Stimulated activated CD4-positive, alpha-beta T cell treated with anti-CD3 and anti-CD28 coated beads, TNF-alpha, amount 100 ng/mL, for 1 hour (primary cell): ENCODE results near the gene GALNT12.

Experiments used
- DNase-seq, 3 donors: peaks; one replicate each; pipeline ENCODE4 v3.0.0-alpha.2; 2020; ENCODE audit warnings: low read depth in 3 of 3, low spot score in 1 of 3

GALNT12 gene

DNA sequence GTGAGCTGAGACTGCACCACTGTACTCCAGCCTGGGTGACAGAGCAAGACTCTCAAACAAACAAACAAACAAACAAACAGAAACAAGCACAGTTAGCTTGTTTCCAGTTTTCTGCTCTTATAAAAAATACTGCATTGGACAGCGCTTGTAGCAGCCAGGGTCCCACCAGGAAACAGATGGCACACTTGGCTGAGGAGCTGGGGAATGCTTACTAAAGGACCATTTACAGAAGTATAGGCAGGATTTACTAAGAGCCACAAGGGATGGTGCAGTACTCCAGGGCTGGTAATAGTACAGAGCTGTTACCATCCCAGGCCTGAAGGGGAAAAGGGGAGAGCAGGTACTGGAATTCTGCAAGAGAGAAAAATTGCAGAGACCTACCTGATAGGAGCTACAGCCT lies 5.9 kb upstream of the GALNT12 start:
- no peak for DNase-seq

DNA sequence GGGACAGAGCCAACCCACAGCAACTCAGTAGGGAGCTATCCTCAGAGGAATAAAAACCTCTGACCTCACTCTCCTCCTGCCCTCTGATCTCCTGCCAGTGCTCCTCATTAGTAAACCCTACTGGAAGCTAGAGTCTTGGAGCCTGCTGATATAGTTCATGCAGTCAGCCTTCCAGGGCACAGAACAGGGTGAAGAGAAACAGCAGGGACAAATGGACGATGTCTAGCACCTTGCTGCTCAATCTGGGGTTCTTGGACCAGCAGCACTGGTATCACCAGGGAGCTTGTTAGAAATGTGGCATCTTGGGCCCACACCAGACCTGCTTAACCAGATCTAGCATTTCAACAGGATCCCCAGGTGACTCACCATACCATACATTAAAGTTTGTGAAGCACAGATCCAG lies 5.5 kb upstream of the GALNT12 start:
- DNase-seq: no peak

DNA sequence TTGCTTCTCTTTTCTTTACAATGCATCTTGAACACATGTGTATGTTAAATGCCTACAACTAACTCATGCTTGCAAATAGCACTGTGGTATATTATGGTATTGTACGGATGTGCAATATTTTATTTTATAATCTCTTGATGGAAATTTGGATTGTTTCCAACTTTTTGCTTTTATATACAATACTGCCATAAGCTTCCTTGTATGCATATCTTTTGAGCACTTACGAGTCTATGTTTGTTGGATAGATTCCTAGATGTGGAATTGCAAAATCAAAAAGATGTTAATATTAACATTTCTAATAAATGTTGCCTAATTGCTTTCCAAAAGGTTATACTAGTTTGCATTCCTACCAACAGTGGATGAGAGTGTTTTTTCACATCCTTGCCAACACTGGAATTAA lies 3.4 kb upstream of the GALNT12 start:
- DNase-seq: no peak

DNA sequence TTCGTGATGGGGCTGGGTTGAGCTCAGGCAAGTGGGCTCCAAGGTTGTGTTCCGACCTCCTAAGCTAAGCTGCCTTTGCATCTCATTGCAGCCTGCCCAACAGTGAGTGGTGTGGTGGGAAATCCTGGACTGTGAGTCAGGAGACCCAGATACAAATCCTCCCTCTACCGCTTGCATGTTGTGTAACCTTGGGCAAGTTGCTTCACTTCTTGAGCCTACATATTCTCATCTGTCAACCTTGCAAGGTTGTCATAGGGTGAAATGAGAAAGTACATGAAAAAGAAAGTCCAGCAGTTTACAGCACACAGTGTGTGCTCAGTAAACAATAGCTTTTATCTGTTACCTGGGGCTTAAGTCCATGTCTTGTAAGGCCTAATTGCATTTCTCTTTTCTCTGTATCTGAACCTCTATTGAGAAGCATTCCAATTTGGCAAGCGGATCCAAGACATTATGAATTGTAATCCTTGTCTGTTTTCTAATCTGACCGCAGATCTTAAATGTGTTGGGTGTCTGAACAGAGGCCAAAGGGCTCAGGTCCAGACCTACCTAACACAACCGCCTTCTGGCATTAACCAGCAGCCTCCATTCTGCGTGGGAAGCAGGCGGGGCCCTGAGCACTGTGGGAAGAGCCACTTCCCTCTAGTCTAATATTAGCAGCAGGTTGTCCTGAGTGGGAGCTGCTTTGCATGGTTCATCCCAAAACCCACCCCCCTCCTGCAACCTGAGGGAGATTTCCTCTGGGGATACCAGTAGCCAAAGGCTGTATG lies 1.8 kb upstream of the GALNT12 start:
- DNase-seq: no peak

DNA sequence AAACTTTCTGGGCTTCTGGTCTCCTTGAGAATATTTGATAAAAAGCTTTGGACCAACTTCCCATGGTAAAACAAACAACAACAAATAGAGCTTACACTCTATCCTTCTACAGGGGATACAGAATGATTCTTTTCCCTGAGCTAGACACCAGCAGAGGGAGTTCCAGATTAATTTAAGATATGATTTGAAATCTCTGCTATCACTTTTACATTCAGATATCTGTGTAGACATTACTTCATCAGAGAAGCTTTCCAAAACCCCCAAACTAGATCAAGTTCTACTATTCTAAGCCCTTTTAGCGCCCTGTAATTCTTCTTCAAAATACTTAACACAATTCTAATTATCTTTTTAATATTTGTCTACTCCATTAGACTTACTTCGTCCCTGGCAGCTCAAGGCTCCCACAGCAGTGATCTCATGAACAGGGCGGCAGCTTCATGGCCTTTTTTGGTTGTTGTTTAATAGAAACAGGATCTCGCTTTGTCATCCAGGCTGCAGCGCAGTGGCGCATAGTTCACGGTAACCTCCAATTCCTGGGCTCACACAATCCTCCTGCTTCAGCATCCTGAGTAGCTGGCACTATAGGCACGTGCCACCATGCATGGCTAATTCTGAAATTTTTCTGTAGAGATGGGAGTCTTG lies 955 bp upstream of the GALNT12 start:
- DNase-seq: no peak

DNA sequence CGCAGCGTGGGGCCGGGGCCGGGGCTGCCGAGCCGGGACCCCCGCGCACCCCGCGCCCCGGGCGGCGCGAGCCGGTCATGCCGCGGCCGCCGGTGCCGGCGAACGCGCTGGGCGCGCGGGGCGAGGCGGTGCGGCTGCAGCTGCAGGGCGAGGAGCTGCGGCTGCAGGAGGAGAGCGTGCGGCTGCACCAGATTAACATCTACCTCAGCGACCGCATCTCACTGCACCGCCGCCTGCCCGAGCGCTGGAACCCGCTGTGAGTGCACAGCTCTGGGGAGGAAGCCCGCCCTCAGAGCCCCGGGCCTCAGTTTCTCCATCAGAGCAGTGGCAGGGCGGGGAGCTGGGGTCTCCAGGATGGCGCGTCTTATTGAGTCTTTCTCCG lies 335 bp downstream of the GALNT12 start:
- no peak for DNase-seq

DNA sequence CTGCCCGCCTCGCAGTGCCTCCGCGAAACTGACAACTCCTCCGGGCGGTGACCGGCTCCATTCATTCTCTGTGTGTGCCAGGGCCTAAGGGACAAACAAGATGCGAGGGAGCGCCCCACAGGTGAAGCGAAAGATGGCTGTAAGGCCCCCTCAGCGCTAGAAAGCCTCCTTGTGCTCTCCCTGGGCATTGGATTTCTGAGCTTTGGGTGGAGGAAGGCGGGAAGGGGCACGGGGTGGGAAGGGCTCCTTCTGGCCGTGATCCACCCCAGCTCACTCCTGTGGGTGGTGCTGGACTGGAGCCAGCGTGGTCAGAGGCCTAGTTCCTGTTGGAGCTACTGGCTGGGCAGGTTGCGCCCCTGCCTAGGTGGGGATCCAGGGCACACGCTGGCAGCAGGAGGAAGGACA lies 943 bp downstream of the GALNT12 start:
- no peak for DNase-seq

DNA sequence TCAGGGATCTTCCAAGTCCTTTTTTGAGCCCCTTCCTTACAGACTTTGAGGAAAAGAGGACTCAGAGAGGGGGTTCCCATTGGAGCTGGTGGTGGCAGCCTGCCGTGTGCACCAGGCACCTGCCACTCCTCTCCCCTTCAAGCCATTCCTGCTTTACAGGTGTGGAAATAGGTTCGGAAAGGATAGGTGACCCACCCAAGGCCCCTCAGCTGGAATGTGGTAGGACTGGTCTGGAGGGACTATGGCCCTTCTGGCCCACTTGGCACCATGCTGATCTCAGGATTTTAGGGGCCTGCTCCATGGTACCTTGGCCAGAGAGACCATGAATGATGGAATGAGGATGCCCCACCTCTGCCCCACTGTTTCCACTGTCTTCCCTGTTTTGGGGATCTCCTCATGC lies 1.4 kb downstream of the GALNT12 start:
- DNase-seq: no peak

DNA sequence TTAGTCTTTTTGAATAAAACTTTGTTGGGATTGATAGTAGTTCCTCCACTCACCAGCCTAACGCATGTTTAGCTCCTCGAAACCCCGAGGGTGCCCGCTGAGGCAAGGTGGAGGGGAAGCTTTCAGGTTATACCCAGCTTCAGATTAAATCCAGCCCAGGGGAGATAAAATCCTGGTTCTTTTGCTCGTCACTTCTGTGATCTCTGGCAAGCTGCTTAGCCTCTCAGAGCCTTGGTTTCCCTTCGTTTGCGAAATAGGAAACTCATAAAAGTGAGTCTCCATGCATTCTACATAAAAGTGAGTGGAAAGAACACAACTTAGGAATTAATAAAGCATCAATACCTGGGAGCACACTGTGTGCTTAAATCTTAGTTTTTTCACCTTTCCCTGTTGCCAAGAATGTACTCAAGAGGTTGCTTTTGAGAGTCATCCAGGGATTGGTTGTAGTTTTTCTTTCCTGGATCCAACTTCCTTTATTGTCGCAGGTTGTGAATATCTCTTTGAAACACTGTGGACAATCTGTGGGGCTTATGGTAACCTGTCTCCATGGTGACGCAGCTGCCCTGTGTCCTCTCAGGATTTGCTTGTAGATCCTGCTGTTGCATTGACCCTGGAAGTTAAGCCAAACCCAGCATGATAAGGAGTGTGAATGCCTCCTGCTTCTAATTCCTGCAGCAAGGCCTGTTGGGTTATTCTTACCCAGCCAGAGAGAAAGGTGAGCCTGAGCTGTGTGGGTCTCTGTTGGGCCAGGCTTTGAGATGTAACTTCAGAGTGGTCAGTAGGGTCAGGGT lies 2.0 kb downstream of the GALNT12 start:
- no peak for DNase-seq

DNA sequence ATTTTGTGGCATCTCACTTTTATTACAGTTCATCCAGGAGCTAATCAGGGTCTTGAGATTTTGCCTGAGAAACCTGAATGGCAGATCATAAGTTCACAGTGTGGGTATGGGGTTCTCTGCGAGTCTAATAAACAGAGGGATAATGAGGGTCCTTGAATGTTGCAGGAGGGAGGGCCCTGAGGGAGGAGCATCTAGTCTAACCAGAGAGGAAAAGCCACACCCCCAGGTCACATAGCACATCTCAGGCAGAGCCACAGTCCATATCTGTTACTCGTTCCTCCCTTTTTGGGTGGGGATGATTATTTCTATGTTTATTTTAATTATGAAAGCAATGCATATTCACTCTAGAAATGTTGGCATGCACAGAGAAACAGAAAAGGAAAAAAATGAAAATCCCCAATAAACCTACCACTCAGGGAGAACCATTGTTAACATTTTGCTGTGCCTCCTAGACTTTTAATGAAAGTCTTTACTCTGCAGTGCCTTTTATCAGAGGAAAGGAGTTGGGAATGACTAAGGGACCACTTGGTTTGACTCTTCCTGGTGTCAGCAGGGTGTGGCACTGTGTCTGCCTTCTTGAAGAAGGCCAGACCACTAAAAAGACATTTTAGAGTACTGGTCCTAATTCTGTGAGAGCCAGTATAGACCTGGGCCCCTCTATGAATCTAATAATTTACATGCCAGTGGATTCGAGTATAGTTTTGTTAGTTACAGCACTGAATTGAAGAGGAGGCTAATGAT lies 2.8 kb downstream of the GALNT12 start:
- no peak for DNase-seq

DNA sequence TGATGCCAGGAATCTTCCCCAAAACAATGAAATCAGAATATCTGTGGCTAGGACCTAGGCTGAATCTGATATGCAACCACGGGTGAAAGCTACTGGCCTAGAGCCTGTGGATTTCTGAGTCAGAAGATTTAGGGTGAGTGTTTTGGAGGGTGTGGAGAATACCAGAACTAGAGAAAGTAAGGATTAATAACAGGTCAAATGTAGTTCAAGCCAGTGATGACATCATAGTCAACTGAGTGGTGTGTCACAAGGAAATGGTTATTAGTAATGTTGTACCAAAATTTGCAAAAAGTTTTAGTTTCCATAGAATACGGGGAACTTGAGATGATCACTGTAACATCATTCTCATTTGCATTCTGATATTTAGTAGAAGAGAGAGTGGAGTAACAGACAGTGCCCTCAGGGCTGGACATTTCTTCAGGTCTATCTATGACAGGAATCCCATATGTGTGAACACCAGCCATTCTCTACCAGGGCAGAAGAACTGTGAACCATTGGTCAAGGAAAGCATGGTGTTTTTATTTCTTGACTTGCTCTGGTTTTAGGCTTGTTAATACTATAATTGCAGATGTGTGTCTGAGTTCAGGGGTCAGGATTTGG lies 3.7 kb downstream of the GALNT12 start:
- no peak for DNase-seq

DNA sequence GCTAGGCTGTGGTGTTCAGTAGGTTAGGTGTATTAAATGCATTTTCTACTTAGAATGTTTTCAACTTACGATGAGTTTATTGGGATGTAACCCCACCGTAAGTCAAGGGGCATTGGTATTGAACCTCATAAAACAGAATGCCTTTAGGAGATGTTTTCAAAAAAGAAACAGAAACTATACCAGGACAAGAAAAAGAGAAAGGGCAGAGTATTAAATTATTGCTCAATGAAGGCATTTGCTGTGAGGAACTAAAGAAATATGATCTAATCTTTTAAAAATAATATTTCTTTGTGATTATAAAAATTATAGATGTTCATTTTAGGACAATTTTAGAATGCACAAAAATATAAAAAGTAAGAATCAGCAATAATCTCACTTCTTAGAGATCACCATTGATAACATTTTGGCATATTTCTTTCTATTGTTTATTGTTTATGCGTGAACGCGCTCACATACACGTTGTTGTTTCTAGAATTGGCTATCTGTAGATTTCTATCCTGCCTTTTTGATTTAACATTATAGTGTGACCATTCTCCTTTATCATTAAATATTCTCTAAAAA lies 8.0 kb downstream of the GALNT12 start:
- no peak for DNase-seq

DNA sequence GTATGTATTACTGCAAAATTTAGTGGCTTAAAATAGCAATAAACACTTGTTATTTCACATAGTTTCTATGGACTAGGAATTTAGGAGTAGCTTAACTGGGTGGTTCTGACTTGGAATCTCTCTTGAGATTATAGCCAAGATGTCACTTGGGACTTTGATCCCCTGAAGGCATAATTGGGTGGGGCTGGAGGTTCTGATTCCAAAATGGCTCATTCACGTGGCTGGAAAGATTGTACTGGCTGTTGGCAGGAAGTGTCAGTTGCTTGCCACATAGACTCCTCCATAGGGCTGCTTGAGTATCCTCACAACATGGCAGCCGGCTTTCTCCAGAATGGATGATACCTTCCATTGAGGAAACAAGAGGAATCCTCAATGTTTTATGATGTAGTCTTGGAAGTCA lies 11.3 kb downstream of the GALNT12 start:
- DNase-seq: no peak

DNA sequence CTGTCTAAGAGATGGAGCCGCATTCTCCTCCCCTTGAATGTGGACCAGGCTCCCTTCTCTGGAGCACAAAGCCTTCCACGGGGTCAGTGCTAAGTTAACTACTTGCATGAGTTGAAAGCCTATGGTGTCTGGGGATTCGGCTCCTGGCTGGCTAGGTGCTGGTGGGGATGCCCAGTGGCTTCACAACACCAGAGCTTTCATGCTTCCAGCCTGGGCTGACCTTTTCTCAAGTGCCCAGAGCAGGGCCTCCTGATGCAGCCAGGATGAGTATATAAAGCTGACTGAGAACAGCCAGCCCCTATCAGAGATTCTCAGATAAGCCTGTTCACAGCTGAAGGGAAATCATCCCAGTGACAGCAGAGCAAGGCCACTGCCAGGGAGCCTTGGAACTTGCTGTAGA lies 11.8 kb downstream of the GALNT12 start:
- DNase-seq: no peak

DNA sequence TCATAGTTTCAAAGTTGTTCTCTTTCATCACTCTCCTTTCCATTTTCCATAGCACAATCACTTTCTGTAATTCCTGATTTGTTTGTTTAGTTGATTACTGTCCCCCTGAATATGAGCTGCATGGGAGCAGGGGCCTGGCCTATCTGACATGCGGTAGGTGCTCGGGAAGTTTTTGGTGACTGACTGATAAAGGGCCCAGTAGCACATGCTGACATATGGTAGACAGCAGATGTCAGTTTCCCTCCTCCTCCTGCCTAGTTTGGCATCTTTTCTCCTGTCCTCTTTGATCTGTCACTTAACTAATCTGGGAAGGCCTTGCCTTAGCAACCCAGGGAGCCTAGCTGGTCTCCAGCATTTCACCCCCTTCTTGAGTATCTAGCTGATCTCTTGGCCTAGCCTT lies 14.4 kb downstream of the GALNT12 start:
- DNase-seq: no peak

DNA sequence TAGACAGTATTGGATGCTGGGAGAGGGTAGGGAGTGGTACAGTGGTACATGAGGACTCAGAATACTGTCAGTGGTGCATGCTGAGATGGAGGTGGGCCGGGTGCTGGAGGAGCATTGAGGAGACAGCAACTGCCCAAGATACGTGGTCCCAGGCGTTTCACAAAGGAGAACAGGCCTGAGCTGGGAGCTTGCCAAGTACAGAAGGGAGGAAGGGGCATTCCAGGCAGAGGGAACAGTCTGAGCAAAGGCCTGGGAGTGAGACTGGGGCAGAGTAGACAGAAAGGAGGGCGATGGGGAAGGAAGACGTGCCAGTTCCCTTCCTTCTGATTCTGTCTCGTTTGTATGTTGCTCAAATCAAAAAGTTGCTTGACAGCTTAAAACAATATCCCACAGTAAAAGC lies 15.2 kb downstream of the GALNT12 start:
- no peak for DNase-seq

DNA sequence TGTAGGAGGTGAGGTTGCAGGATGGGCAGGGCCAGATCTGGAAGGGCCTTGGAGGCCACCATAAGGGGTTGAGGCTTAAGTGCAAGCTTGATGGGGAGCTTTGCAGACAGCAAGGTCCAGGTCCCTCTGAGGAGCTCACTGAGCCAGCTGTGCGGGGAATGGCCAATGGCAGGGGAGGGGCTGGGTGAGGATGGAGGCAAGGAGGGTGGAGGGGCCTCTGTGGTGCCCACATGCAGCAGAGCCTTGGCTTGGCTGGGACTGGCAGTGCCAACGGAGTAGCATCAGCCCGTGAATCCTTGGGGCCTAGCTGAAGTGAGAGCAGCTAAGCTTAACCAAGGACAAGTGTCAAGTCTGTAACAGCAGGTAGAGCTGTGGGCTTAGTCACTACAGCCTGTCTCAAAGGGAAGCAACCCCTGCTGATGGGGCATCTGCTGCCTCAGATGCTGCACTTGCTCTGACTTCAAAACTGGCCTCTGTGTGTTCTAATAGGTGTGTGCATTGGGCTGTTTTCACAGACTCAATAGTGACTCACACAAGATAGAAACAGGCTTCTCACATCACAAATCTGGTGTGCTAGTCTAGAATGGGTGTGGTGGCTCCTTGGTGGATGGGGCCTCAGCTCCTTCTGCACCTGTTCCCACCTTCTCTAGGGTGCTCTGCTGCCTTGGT lies 16.3 kb downstream of the GALNT12 start:
- DNase-seq: no peak

DNA sequence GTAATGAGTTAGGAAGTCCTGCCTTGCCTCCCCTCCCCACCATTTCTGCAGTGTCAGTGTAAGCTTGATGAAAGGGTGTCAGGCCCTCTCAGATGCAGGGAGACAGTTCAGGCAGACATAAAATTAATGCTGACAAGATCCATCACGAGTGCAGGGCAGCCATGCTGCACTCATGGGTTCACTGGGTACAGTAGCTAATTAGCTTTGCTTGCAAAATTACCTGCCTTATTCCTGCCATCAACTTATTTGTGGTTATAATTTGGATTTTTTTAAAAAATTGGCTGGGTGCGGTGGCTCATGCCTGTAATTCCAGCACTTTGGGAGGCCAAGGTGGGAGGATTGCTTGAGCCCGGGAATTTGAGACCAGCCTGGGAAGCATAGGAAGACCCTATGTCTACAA lies 17.9 kb downstream of the GALNT12 start:
- DNase-seq: no peak

DNA sequence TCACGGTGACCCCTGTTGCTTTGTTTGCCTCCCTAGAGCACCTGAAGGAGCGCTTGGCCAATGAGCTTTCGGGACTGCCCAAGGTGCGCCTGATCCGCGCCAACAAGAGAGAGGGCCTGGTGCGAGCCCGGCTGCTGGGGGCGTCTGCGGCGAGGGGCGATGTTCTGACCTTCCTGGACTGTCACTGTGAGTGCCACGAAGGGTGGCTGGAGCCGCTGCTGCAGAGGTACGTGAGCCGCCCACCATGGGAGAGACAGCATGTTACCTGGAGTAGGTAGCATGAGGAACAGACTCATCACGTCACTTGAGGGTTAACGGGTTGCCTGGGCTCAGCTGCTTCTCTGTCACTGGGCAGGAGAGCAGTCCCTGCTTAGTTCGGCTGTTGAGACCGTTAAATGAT lies 19.2 kb downstream of the GALNT12 start:
- no peak for DNase-seq

DNA sequence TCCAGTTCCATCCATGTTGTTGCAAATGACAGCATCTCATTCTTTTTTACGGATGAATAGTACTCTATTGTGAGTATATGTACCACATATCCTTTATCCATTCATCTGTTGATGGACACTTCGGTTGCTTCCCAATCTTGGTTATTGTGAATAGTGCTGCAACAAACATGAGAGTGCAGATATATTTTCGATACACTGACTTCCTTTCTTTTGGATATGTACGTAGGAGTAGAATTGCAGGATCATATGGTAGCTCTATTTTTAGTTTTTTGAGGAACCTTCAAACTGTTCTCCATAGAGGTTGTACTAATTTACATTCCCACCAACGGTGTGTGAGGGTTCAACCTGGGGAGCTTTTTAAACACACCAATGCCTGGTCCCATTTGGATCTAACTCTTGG lies 22.3 kb downstream of the GALNT12 start:
- no peak for DNase-seq
